ENCODE measurements around the gene THUMPD1. TPM values are rescaled to one million over a fixed set of nuclear protein-coding genes. Genes with fewer than 3 reads are reported as not detected.
"Not testable (repeated sequence)": the region's sequence is repeated elsewhere in the genome, so short reads cannot be mapped to it uniquely, and the experiment has no call there.

Gene THUMPD1
- total RNA-seq, 2 donors from 2014 or later, result 28.7 to 42.8 TPM

GRCh38 chr16:20762404-20763123 lies 20.9 kb upstream of the THUMPD1 start:
- no peak for ATAC-seq (replicated peaks)
- Mint-ChIP-seq H3K4me3 (peak overlapping the region; percentile 80), H3K36me3 (ENCODE audit: low read depth) (no peaks in the 10 kb centered on the region), H3K27me3 (no peaks in the 10 kb centered on the region), H3K9me3 (no peaks in the 10 kb centered on the region), H3K4me1 (no peaks in the 10 kb centered on the region), H3K27ac (peak overlapping the region; percentile 76)

- Mint-ChIP-seq H3K27me3 (no peaks in the 10 kb centered on the region), H3K36me3 (ENCODE audit: low read depth) (no peaks in the 10 kb centered on the region), H3K27ac (no peak overlapping the region), H3K4me3 (no peak overlapping the region), H3K4me1 (no peaks in the 10 kb centered on the region), H3K9me3 (no peaks in the 10 kb centered on the region)
- no peak for ATAC-seq (replicated peaks)
These were observed 19.6 kb upstream of the THUMPD1 start for GRCh38 chr16:20761175-20761574.

DNA sequence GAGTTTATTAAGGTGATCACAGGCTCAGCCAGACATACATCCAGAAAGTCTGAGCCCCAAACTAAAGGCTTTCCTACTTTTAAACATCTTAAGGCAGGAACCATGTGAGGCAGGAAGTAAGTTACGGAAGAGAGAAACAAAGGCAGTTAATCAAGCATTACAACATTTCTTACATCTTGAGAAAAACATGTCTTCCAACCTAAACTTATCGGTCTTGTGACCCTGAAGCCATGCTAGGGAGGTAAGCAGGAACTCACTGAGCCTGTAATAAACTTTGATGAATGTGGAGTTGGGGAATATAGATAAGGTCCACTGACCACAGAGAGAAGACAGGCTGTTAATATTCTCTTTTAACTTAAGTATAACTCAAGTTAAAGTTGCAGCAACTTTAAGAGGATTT lies 18.7 kb upstream of the THUMPD1 start:
- no peak overlapping the region for H3K27ac Mint-ChIP-seq
- H3K27me3 Mint-ChIP-seq, result no peaks in the 10 kb centered on the region
- H3K4me3 Mint-ChIP-seq, result no peak overlapping the region
- no peaks in the 10 kb centered on the region for H3K9me3 Mint-ChIP-seq
- H3K4me1 Mint-ChIP-seq, result no peaks in the 10 kb centered on the region
- no peak for ATAC-seq (replicated peaks)
- H3K36me3 Mint-ChIP-seq (ENCODE audit: low read depth), result no peaks in the 10 kb centered on the region

- not testable (repeated sequence) for H3K27ac Mint-ChIP-seq, H3K4me1 Mint-ChIP-seq
These were observed 14.2 kb upstream of the THUMPD1 start for GRCh38 chr16:20755799-20756198.

GRCh38 chr16:20755238-20755637 lies 13.6 kb upstream of the THUMPD1 start:
- Mint-ChIP-seq H3K4me1 (no peaks in the 10 kb centered on the region), H3K36me3 (ENCODE audit: low read depth) (no peaks in the 10 kb centered on the region), H3K27ac (no peak overlapping the region)

More at GRCh38 chr16:20755799-20756198, 14.2 kb upstream of the THUMPD1 start:
- not testable (repeated sequence) for H3K36me3 Mint-ChIP-seq (ENCODE audit: low read depth); H3K27me3 Mint-ChIP-seq; H3K9me3 Mint-ChIP-seq; H3K4me3 Mint-ChIP-seq; ATAC-seq (replicated peaks)

GRCh38 chr16:20753727-20754126 lies 12.1 kb upstream of the THUMPD1 start:
- Mint-ChIP-seq H3K27me3 (peaks cover 8% of the 10 kb centered on the region), H3K4me3 (no peak overlapping the region), H3K36me3 (ENCODE audit: low read depth) (no peaks in the 10 kb centered on the region), H3K27ac (no peak overlapping the region), H3K9me3 (no peaks in the 10 kb centered on the region), H3K4me1 (no peaks in the 10 kb centered on the region)
- no peak for ATAC-seq (replicated peaks)

More at GRCh38 chr16:20755238-20755637, 13.6 kb upstream of the THUMPD1 start:
- ATAC-seq (replicated peaks), result no peak
- Mint-ChIP-seq H3K27me3 (peaks cover 3% of the 10 kb centered on the region), H3K4me3 (no peak overlapping the region), H3K9me3 (no peaks in the 10 kb centered on the region)

- Mint-ChIP-seq H3K4me1 (no peaks in the 10 kb centered on the region), H3K27ac (no peak overlapping the region), H3K36me3 (ENCODE audit: low read depth) (no peaks in the 10 kb centered on the region), H3K9me3 (peaks cover 7% of the 10 kb centered on the region), H3K4me3 (no peak overlapping the region), H3K27me3 (peaks cover 8% of the 10 kb centered on the region)
- no peak for ATAC-seq (replicated peaks)
These were observed 8.9 kb upstream of the THUMPD1 start for GRCh38 chr16:20750558-20750957.

GRCh38 chr16:20749474-20749873 lies 7.9 kb upstream of the THUMPD1 start:
- H3K4me1 Mint-ChIP-seq, result no peaks in the 10 kb centered on the region
- ATAC-seq (replicated peaks), result no peak
- peaks cover 7% of the 10 kb centered on the region for H3K9me3 Mint-ChIP-seq
- H3K36me3 Mint-ChIP-seq (ENCODE audit: low read depth), result no peaks in the 10 kb centered on the region
- H3K27ac Mint-ChIP-seq, result no peak overlapping the region
- no peak overlapping the region for H3K4me3 Mint-ChIP-seq
- peaks cover 8% of the 10 kb centered on the region for H3K27me3 Mint-ChIP-seq

DNA sequence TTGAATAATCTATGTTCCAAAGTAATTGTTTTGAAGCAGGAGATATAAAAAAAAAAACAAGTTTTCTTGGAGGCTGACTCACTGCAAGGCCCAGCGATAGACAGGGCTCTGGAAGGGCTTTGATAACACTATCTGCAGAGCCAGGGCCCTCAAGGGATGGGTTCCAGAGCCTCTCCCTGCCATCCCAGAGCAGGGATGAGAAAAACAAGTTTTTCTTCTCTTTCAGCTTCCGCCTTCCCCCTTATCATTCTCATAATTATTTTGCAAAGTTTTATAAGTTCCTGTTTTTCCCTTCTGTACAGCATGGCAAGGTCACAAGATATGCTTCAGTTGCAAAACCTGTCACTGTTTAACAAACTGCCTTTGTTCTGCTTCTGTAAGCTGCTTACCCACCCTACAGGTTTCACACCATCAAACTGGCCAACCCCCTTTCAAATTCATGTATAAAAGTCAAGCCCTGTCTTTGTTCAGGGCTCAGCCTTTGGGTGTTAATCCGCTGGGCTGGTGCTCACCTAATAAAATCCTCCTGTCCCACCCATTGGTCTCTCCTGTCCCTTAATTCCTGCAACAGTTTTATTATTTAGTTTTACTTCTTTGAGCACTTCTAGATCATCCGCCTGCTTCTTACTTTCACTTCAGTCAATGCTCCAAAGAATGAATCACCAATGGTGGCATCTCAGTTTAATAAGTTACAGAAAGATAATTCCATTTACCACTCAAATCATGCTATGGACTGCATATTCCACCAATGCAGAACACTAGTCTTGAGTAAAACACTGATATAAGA lies 5.6 kb upstream of the THUMPD1 start:
- H3K27me3 Mint-ChIP-seq, result peaks cover 5% of the 10 kb centered on the region
- no peak for ATAC-seq (replicated peaks)
- H3K4me1 Mint-ChIP-seq, result no peaks in the 10 kb centered on the region
- peaks cover 7% of the 10 kb centered on the region for H3K9me3 Mint-ChIP-seq
- H3K4me3 Mint-ChIP-seq, result no peak overlapping the region
- no peak overlapping the region for H3K27ac Mint-ChIP-seq
- no peaks in the 10 kb centered on the region for H3K36me3 Mint-ChIP-seq (ENCODE audit: low read depth)

- Mint-ChIP-seq H3K4me3 (no peak overlapping the region), H3K36me3 (ENCODE audit: low read depth) (no peaks in the 10 kb centered on the region), H3K4me1 (no peaks in the 10 kb centered on the region), H3K27me3 (peaks cover 5% of the 10 kb centered on the region), H3K27ac (no peak overlapping the region), H3K9me3 (peaks cover 7% of the 10 kb centered on the region)
- no peak for ATAC-seq (replicated peaks)
These were observed 4.8 kb upstream of the THUMPD1 start for GRCh38 chr16:20746461-20746860.

DNA sequence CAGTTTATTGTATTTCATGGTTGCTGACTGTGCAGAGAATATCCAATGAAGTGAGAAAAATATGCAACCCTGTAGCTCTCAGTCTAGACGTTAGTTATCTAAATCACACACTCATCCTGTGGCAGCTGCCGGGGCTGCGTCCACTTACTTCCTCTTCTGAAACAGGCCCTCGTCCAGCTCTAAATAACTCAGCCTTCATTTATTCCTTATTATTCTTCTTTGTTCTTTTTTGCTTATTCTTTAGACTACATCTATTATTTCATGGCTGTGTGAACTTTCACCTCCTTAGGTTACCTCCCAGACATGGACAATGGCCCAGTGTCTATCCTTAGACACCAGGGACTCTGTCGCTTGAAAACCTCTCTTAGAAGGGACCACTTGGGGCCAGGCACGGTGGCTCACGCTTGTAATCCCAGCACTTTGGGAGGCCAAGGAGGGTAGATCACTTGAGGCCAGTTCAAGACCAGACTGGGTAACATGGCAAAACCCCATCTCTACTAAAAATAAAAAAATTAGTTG lies 3.4 kb upstream of the THUMPD1 start:
- Mint-ChIP-seq H3K4me3 (no peak overlapping the region), H3K27me3 (peaks cover 5% of the 10 kb centered on the region), H3K9me3 (peaks cover 7% of the 10 kb centered on the region), H3K27ac (no peak overlapping the region), H3K4me1 (peaks cover 5% of the 10 kb centered on the region), H3K36me3 (ENCODE audit: low read depth) (peaks cover 10% of the 10 kb centered on the region)
- ATAC-seq (replicated peaks), result no peak

DNA sequence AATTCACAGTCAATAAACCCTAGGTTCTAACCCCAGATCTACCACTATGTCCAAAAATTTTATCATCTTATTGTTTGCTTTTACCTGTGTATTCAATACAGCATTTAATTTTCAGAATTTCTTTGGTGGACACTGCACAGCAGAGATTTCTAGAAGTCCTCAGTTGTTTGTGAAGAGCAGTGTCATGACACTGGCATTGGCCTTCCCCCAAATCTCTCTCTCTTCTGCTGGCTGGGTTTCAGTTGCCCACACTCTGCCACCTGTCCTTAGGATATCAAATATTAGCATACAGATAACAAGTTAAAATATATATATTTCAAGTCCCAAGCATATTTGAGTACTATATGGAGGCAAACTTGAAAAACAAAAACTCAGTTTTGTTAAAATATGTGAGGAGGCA lies 2.0 kb upstream of the THUMPD1 start:
- H3K27me3 Mint-ChIP-seq, result no peaks in the 10 kb centered on the region
- H3K4me3 Mint-ChIP-seq, result no peak overlapping the region
- H3K9me3 Mint-ChIP-seq, result peaks cover 7% of the 10 kb centered on the region
- H3K36me3 Mint-ChIP-seq (ENCODE audit: low read depth), result peaks cover 17% of the 10 kb centered on the region
- peaks cover 10% of the 10 kb centered on the region for H3K4me1 Mint-ChIP-seq
- H3K27ac Mint-ChIP-seq, result no peak overlapping the region
- no peak for ATAC-seq (replicated peaks)

DNA sequence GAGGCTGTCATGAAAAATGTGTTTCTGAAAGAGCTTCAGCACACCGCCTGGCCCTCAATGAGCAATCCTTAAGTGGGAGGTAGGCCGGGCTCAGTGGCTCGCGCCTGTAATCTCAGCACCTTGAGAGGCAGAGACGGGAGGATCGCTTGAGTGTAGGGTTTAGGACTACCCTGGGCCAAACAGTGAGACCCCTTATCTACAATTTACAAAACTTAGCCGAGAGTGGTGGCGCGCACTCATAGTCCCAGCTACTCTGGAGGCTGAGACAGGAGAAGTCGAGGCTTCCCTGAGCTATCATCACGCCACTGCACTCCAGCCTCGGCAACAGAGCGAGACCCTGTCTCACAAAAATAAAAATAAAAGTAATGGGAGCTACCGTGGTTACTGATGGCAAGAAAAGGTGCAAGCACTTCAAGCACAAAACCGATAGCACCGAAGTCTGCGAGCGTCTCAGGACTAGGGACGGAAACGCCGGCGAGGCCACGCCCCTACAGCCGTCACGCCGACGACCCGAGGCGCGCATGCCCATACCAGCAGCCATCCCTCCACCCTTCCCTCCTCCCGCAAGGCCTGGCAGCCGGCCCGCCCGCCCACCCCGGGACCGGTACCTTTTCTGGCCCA lies 607 bp downstream of the THUMPD1 start:
- H3K36me3 Mint-ChIP-seq (ENCODE audit: low read depth), result peaks cover 42% of the 10 kb centered on the region

GRCh38 chr16:20740007-20740883 lies 1.4 kb downstream of the THUMPD1 start:
- Mint-ChIP-seq H3K4me1 (peaks cover 16% of the 10 kb centered on the region), H3K9me3 (no peaks in the 10 kb centered on the region), H3K27ac (peak overlapping the region; percentile 95), H3K4me3 (peak overlapping the region; percentile 95), H3K36me3 (ENCODE audit: low read depth) (peaks cover 50% of the 10 kb centered on the region), H3K27me3 (no peaks in the 10 kb centered on the region)
- ATAC-seq (replicated peaks), result no peak

More for the DNA sequence above, 607 bp downstream of the THUMPD1 start:
- Mint-ChIP-seq H3K27me3 (no peaks in the 10 kb centered on the region), H3K4me3 (peak overlapping the region; percentile 95), H3K9me3 (no peaks in the 10 kb centered on the region), H3K4me1 (peaks cover 16% of the 10 kb centered on the region), H3K27ac (peak overlapping the region; percentile 95)
- peak; percentile 91 for ATAC-seq (replicated peaks)
